ENCODE measurements around the gene DSP. TPM values are rescaled to one million over a fixed set of nuclear protein-coding genes. Genes with fewer than 3 reads are reported as not detected.

Gene DSP
- total and polyA plus RNA-seq, 4 donors: 25.0 to 74.7 (median 34.1) TPM

GRCh38 chr6:7630792-7631191, 89.3 kb downstream of the DSP start:
- Histone ChIP-seq H3K9ac (ENCODE audit: low read depth in 1 of 2, low read length in 2 of 2) (no peak overlapping the region), H3K4me1 (ENCODE audit: control insufficient read depth in 4 of 4, insufficient read depth in 4 of 4, low read length in 3 of 4) (no peaks in the 10 kb centered on the region), H3K4me3 (ENCODE audit: low read depth in 1 of 3, low read length in 3 of 3) (no peak overlapping the region), H3K27me3 (ENCODE audit: control insufficient read depth in 4 of 4, insufficient read depth in 4 of 4, low read length in 3 of 4) (no peaks in the 10 kb centered on the region), H3K9me3 (ENCODE audit: control insufficient read depth in 4 of 4, low read length in 3 of 4) (no peaks in the 10 kb centered on the region), H3K27ac (ENCODE audit: low read depth in 1 of 2, low read length in 2 of 2) (no peak overlapping the region), H3K36me3 (ENCODE audit: control insufficient read depth in 4 of 4, insufficient read depth in 3 of 4, low read depth in 1 of 4, low read length in 3 of 4) (no peaks in the 10 kb centered on the region)
- TF ChIP-seq EGR1 (IDR thresholded peaks at IDR 0.05; ENCODE audit: low read depth in 2 of 2) (no peak), ZBTB33 (IDR thresholded peaks at IDR 0.05) (no peak)
- 83% methylated on average over 5 of the region's 5 CpGs for WGBS
- no peak for DNase-seq (ENCODE audit: low spot score)

- WGBS: 62% methylated on average over 5 of the region's 5 CpGs
- TF ChIP-seq ATF3 (IDR thresholded peaks at IDR 0.05) (no peak), CTCF (IDR thresholded peaks at IDR 0.05; ENCODE audit: low read depth, low read length, missing input control) (no peak), FOXA2 (IDR thresholded peaks at IDR 0.05) (no peak), SP1 (IDR thresholded peaks at IDR 0.05) (no peak), MAX (IDR thresholded peaks at IDR 0.05) (no peak), FOXA1 (IDR thresholded peaks at IDR 0.05) (no peak), RAD21 (IDR thresholded peaks at IDR 0.05) (no peak), TAF1 (conservative IDR thresholded peaks at IDR 0.05) (no peak), EGR1 (IDR thresholded peaks at IDR 0.05; ENCODE audit: low read depth in 2 of 2) (no peak)
- H3K9ac ChIP-seq (ENCODE audit: low read depth in 1 of 2, low read length in 2 of 2): no peak overlapping the region
- H3K4me3 ChIP-seq (ENCODE audit: low read depth in 1 of 3, low read length in 3 of 3): no peak overlapping the region
- no peaks in the 10 kb centered on the region for H3K4me1 ChIP-seq (ENCODE audit: control insufficient read depth in 4 of 4, insufficient read depth in 4 of 4, low read length in 3 of 4)
- no peaks in the 10 kb centered on the region for H3K36me3 ChIP-seq (ENCODE audit: control insufficient read depth in 4 of 4, insufficient read depth in 3 of 4, low read depth in 1 of 4, low read length in 3 of 4)
- H3K27ac ChIP-seq (ENCODE audit: low read depth in 1 of 2, low read length in 2 of 2): no peak overlapping the region
- H3K27me3 ChIP-seq (ENCODE audit: control insufficient read depth in 4 of 4, insufficient read depth in 4 of 4, low read length in 3 of 4): no peaks in the 10 kb centered on the region
- no peaks in the 10 kb centered on the region for H3K9me3 ChIP-seq (ENCODE audit: control insufficient read depth in 4 of 4, low read length in 3 of 4)
- no peak for DNase-seq (ENCODE audit: low spot score)
These were observed 90.0 kb downstream of the DSP start for GRCh38 chr6:7631466-7631865.

- no peak overlapping the region for H3K27ac ChIP-seq (ENCODE audit: low read depth in 1 of 2, low read length in 2 of 2)
- no peaks in the 10 kb centered on the region for H3K27me3 ChIP-seq (ENCODE audit: control insufficient read depth in 4 of 4, insufficient read depth in 4 of 4, low read length in 3 of 4)
- no peak for TF ChIP-seq FOXA1 (IDR thresholded peaks at IDR 0.05)
- no peak for TF ChIP-seq JUND (IDR thresholded peaks at IDR 0.05)
- TF ChIP-seq RAD21 (IDR thresholded peaks at IDR 0.05): no peak
- no peaks in the 10 kb centered on the region for H3K36me3 ChIP-seq (ENCODE audit: control insufficient read depth in 4 of 4, insufficient read depth in 3 of 4, low read depth in 1 of 4, low read length in 3 of 4)
- H3K9ac ChIP-seq (ENCODE audit: low read depth in 1 of 2, low read length in 2 of 2): no peak overlapping the region
- 89% methylated on average over 9 of the region's 9 CpGs for WGBS
- H3K9me3 ChIP-seq (ENCODE audit: control insufficient read depth in 4 of 4, low read length in 3 of 4): no peaks in the 10 kb centered on the region
- no peak overlapping the region for H3K4me3 ChIP-seq (ENCODE audit: low read depth in 1 of 3, low read length in 3 of 3)
- no peaks in the 10 kb centered on the region for H3K4me1 ChIP-seq (ENCODE audit: control insufficient read depth in 4 of 4, insufficient read depth in 4 of 4, low read length in 3 of 4)
- DNase-seq (ENCODE audit: low spot score): no peak
These were observed 91.2 kb downstream of the DSP start for GRCh38 chr6:7632501-7633290.

Data from liver (tissue), 9 donors.